SH-SY5Y (cell line): ENCODE results near the gene VOPP1.

Source experiments
- GATA2 ChIP-seq: IDR thresholded peaks from 2 replicates; pipeline ENCODE4 v1.6.1; 2011; ENCODE audit warnings: mild to moderate bottlenecking, low read depth, low read length
- GATA3 ChIP-seq: IDR thresholded peaks from 2 replicates; pipeline ENCODE4 v1.6.1; 2011; ENCODE audit warnings: low read depth, mild to moderate bottlenecking, low read length, moderate library complexity

DNA sequence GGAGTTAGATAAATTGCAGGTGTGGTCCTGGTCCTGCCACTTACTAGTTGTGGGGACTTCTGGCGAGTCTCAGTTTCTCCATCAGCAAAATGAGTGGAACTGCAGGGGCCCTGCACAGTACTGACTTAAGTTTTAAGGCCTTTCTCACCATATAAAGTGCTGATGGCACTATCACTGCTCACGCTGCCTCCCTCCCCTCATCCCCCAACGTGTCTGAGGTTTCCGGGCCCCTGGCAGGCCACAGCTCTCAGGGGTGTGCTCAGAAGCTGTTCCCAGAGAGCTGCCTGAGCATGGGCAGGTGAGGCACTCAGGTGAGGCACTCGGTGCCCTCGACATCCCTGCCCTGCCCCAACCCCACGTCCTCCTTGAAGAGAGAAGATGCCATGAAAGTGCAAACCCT lies 74.2 kb downstream of the VOPP1 start:
- TF ChIP-seq GATA3 (no peak), GATA2 (no peak)
